GM21447 (cell line): Measurements from ENCODE around the gene KDM5C.

ENCODE experiments used
- ATAC-seq: cut with Tn5 transposase; IDR thresholded peaks from one replicate; pipeline ENCODE4 v1.9.1; 2021; ENCODE audit not compliant: unreplicated experiment

The KDM5C gene

GRCh38 chrX:53251307-53251706 is 26.3 kb upstream of the KDM5C start:
- no peak for ATAC-seq

GRCh38 chrX:53250556-53250955 is 25.5 kb upstream of the KDM5C start:
- no peak for ATAC-seq

GRCh38 chrX:53249408-53250042 is 24.5 kb upstream of the KDM5C start:
- no peak for ATAC-seq

GRCh38 chrX:53247928-53248327 is 22.9 kb upstream of the KDM5C start:
- no peak for ATAC-seq

DNA sequence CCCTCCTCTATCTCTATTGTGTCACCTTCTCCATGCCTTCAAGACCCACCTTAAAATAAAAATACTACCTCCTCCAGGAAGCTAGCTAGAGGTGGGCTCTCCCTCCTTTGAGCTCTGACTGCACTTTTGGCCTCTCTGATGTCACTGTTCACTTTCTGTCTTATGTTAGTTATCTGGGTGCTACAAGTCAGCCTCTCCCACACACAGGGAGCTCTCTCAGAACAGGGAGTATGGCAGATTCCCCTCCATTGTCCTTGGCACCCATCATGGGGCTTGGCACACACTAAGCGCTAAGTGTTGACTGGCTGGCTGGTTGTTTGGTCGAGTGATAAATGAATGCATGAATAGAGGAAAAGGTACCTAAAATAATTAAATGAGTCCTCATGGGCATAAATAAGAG is 21.2 kb upstream of the KDM5C start:
- ATAC-seq, result no peak

DNA sequence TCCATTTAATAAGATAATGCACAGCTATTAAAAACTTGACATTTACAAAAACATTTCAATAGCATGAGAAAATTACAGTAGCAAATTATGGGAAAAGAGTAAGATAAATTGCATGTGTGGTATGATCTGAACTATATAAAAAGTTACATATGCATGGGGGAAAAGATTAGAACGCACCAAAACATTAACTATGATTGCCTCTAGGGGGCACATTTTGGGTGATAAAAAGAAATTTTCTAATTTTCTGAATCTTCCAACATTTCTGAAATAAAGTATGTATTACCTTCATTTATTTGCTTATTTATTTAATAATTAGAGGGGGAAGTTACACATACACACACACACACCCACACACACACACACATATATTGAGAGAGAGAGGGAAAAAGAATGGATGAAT is 19.6 kb upstream of the KDM5C start:
- ATAC-seq, result no peak

DNA sequence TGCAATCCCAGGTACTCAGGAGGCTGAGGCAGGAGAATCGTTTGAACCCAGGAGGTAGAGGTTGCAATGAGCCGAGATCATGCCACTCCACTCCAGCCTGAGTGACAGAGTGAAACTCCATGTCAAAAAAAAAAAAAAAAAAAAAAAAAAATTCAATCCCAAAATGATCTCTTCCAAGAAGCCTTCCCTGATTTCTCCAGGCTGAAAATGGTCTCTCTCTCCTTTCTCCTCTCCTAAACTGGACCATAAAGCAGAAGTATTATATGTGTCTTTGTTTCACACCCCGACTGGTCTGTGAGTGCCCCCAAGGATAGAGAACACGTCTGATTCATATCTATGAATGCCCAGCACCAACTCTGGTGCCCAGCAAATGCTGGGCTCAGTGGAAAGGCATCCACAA is 17.3 kb upstream of the KDM5C start:
- no peak for ATAC-seq

DNA sequence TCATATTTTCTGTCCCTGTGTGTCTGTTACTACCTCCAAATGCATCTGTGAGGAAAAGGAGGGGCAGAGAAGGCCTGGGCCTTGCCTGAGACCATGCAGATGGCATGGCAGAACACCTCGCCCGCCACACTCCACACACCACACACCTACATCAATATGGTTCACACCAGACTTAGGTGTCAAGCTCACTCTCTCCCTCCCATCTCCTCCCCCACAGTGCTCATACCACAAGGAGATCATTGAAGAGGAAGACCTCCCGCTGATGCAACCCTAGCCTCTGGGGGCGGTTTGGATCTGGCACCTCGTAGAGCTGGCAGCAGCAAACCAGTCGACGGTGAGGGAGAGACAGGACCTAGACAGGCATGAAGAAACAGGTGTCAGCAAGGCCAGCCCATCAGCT is 16.6 kb upstream of the KDM5C start:
- ATAC-seq, result no peak

DNA sequence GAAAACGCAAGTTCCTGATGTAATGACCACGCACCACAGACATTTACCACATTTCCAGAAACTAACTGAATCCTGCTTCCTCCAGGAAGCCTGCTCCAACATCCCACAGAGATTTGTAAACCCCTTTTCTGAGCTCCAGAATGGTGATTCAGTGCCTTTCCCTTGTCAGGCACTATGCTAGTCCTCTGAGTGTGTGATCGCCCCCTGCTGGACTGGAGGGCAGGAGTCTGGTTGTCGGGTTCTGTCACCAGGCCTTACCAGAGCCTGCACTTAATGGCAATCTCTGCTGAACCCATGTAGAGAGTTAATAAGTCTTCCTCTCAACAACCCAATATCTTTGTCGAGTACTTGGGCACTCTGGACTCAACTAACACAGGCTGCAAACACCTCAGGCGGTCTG is 14.5 kb upstream of the KDM5C start:
- ATAC-seq, result no peak

DNA sequence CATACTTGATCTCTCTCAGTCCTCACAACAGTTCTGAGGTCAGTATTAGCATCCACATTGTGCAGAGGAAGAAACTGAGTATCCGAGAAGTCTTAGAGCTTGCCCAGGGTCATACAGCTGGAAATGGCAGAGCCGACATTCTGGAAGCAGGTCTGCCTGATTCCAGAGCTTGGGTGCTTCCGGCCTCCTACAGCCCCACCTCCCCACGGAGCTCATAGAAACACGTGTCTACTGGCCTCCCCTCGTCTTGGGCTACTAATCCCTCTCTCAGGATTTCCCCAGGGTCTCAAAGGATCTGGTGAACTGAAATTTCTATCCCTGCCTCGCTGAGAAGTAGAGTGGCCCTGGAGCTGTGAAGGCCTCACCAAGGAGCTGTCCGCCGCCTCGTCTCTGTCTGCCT is 12.0 kb upstream of the KDM5C start:
- ATAC-seq, result no peak

DNA sequence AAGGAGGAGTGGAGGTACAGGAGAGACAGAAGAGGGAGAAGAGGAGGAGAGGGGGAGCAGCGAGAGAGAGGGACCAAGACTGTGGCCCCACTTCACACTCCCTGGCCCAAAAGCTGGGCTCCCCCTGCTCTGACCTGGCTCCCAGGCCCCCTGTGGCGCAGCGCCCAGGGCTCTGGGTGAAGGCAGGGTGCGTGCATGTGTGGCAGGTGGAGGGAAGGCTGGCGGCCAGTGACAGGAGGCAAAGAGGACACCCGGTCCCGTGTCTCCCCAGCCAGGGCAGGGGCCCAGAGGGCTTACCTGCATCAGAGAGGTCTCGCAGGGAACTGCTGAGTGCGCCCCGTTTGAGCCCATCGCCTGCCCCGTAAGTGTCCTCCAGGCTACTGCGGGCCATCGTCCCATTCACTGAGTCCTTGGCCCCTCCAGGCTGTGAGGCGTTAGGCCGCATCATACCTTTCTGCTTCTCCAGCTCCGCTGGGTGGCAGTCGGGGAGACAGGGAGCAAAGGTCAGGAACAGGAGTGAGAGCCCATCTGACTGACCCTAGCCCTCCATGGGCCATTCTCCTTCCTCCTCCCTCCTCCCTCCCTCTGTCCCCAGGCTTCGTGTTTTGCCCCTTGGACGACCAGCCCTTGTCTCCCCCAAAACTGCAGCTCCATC is 11.1 kb upstream of the KDM5C start:
- no peak for ATAC-seq

- ATAC-seq, result no peak
Measured at GRCh38 chrX:53235566-53235965, 10.6 kb upstream of the KDM5C start.

DNA sequence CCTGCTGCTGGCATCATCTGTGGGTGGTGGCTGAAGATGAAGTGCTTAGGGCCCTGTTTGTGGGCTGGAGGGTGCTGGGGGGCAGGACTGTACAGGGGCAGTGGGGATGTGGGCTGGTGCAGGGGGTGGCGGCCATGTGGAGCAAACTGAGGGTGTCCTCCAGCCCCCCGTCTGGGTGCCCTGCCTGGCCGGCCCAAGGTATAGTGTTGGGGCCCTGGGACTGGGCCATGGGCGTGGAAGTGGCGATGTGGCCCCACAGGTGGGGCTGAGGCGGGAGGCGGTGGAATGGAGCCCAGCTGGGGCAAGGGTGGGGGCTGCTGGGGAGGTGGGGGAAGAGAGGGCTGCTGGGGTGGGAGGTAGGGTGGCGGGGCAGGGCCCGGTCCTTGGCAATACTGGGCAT is 9.5 kb upstream of the KDM5C start:
- ATAC-seq, result no peak

DNA sequence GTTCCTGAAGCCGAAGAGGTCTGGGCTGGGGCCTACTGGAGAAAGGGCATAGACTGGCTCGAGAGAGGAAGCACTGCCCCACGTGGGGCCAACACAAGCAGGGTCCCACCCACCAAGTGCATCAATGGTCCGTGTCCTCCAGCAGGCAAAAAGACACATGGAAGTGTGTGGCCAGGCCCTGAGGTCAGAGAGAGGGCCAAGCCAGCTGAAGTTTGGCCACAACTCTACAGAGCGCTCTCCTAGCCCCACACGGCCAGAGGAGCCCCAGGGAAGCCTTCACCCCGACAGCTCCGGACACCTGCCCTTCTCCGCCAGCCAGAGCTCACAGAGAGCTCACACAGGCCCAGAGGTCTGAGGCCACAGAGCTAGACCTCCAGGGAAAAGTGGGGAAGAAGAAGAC is 8.5 kb upstream of the KDM5C start:
- ATAC-seq, result no peak

GRCh38 chrX:53230116-53230515 is 5.1 kb upstream of the KDM5C start:
- ATAC-seq, result no peak

GRCh38 chrX:53227224-53227765 is 2.3 kb upstream of the KDM5C start:
- no peak for ATAC-seq

- ATAC-seq, result no peak
Measured at GRCh38 chrX:53223955-53224859, 800 bp downstream of the KDM5C start.

- ATAC-seq, result no peak
Measured at GRCh38 chrX:53223068-53223693, 1.8 kb downstream of the KDM5C start.

GRCh38 chrX:53211391-53211978 is 13.5 kb downstream of the KDM5C start:
- no peak for ATAC-seq

GRCh38 chrX:53196678-53197077 is 28.3 kb downstream of the KDM5C start:
- no peak for ATAC-seq

GRCh38 chrX:53195401-53195800 is 29.6 kb downstream of the KDM5C start:
- ATAC-seq, result no peak
